ENCODE data around the gene ALOX5. TPM values are rescaled to one million over a fixed set of nuclear protein-coding genes. Genes with fewer than 3 reads are reported as not detected.
"Not testable (repeated sequence)": the region's sequence is repeated elsewhere in the genome, so short reads cannot be mapped to it uniquely, and the experiment has no call there.

Gene ALOX5
- total RNA-seq, 1 experiment from 2014 or later = 0.11 TPM

DNA sequence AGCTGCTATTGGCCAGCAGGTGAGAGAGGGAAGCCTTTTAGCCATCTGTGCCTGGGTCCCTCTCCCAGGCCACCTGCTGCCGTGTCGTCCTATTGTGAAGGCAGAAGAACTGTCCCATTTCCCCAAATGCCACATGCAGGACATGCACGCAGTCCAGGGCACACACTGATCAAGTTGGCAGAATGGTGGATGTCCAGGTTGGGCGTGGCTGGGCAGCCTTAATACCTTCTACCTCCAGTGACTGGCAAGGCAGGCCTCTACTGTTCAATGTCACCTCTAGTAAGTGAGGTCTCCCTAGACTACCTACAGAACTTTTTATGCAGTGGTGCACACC lies 37.6 kb downstream of the ALOX5 start:
- no peak overlapping the region for H3K4me2 ChIP-seq (ENCODE audit: low read length)
- no peak overlapping the region for H3K27ac ChIP-seq (ENCODE audit: low read length)
- H3K9ac ChIP-seq (ENCODE audit: low read length) = no peak overlapping the region
- ChIA-PET POLR2A (ENCODE audit: unreplicated experiment) (no interaction called here), CTCF (no interaction called here)
- no peaks in the 10 kb centered on the region for H4K20me1 ChIP-seq (ENCODE audit: low read length)
- no peaks in the 10 kb centered on the region for H3K9me3 ChIP-seq (ENCODE audit: low read length)
- no peak overlapping the region for H2AFZ ChIP-seq (ENCODE audit: low read length)
- H3K36me3 ChIP-seq (ENCODE audit: low read depth, low read length) = no peaks in the 10 kb centered on the region
- no peaks in the 10 kb centered on the region for H3K4me1 ChIP-seq (ENCODE audit: insufficient read depth, low read length)
- no peaks in the 10 kb centered on the region for H3F3A ChIP-seq (ENCODE audit: low read length, unreplicated experiment)
- DNase-seq (no peak), ATAC-seq (no peak)
- no peaks in the 10 kb centered on the region for H3K79me2 ChIP-seq (ENCODE audit: low read length)
- no TSS peak for BruUV-seq (replicated peaks)
- peaks cover 19% of the 10 kb centered on the region for H3K27me3 ChIP-seq (ENCODE audit: low read length)
- intact Hi-C loops (cut with micrococcal nuclease) = no loop called here
- TF ChIP-seq EZH2 (IDR thresholded peaks at IDR 0.05; ENCODE audit: low read length, unreplicated experiment) (no peak), EZH2phosphoT487 (IDR thresholded peaks at IDR 0.05; ENCODE audit: borderline replicate concordance, low read length) (no peak)
- TF ChIP-seq, protein P1, sequence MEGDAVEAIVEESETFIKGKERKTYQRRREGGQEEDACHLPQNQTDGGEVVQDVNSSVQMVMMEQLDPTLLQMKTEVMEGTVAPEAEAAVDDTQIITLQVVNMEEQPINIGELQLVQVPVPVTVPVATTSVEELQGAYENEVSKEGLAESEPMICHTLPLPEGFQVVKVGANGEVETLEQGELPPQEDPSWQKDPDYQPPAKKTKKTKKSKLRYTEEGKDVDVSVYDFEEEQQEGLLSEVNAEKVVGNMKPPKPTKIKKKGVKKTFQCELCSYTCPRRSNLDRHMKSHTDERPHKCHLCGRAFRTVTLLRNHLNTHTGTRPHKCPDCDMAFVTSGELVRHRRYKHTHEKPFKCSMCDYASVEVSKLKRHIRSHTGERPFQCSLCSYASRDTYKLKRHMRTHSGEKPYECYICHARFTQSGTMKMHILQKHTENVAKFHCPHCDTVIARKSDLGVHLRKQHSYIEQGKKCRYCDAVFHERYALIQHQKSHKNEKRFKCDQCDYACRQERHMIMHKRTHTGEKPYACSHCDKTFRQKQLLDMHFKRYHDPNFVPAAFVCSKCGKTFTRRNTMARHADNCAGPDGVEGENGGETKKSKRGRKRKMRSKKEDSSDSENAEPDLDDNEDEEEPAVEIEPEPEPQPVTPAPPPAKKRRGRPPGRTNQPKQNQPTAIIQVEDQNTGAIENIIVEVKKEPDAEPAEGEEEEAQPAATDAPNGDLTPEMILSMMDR (conservative IDR thresholded peaks at IDR 0.05; ENCODE audit: low read depth, low read length) = no peak
- no peak overlapping the region for H3K4me3 ChIP-seq (ENCODE audit: low read length)
- H3K9me2 ChIP-seq (replicated peaks; ENCODE audit: low read length) = no peaks in the 10 kb centered on the region

DNA sequence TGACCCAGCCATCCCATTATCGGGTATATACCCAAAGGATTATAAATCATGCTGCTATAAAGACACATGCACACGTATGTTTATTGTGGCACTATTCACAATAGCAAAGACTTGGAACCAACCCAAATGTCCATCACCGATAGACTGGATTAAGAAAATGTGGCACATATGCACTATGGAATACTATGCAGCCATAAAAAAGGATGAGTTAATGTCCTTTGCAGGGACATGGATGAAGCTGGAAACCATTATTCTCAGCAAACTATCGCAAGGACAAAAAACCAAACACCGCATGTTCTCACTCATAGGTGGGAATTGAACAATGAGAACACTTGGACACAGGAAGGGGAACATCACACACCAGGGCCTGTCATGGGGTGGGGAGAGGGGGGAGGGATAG lies 41.0 kb downstream of the ALOX5 start:
- H3K4me3 ChIP-seq (ENCODE audit: low read length); H3K36me3 ChIP-seq (ENCODE audit: low read depth, low read length); H3K79me2 ChIP-seq (ENCODE audit: low read length); H3K9ac ChIP-seq (ENCODE audit: low read length); H3K4me1 ChIP-seq (ENCODE audit: insufficient read depth, low read length); H3K4me2 ChIP-seq (ENCODE audit: low read length); intact Hi-C loops (cut with micrococcal nuclease); POLR2A ChIA-PET (ENCODE audit: unreplicated experiment); H3K27me3 ChIP-seq (ENCODE audit: low read length); H4K20me1 ChIP-seq (ENCODE audit: low read length); H3K9me2 ChIP-seq (replicated peaks; ENCODE audit: low read length); H3F3A ChIP-seq (ENCODE audit: low read length, unreplicated experiment); H3K27ac ChIP-seq (ENCODE audit: low read length); H3K9me3 ChIP-seq (ENCODE audit: low read length); CTCF ChIA-PET; DNase-seq; BruUV-seq (replicated peaks); ATAC-seq; H2AFZ ChIP-seq (ENCODE audit: low read length): not testable (repeated sequence)

DNA sequence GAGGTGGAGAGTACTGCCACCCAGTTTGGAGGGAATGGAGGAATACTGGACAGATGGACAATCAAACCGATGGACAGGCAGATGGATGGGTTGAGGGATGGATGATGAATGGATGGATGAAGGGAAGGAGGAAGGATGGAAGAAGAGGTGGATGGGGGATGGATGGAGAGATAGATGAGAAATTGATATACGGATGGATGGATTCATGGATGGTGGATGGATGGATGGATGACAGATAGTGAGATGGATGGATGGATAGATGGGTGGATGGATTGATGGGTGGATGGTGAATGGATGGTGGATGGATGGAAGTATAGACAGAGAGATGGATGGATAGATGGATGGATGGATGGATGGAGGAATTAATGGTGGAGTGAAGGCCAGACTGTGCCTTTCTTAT lies 42.6 kb downstream of the ALOX5 start:
- intact Hi-C loops (cut with micrococcal nuclease) = no loop called here
- ATAC-seq = no peak
- no peak for DNase-seq
- Histone ChIP-seq H3K9me3 (ENCODE audit: low read length) (no peaks in the 10 kb centered on the region), H3K9ac (ENCODE audit: low read length) (no peak overlapping the region), H3K4me1 (ENCODE audit: insufficient read depth, low read length) (peaks cover 10% of the 10 kb centered on the region), H3K27ac (ENCODE audit: low read length) (no peak overlapping the region), H3K36me3 (ENCODE audit: low read depth, low read length) (no peaks in the 10 kb centered on the region), H3K4me3 (ENCODE audit: low read length) (no peak overlapping the region), H4K20me1 (ENCODE audit: low read length) (no peaks in the 10 kb centered on the region), H3F3A (ENCODE audit: low read length, unreplicated experiment) (no peaks in the 10 kb centered on the region), H2AFZ (ENCODE audit: low read length) (no peak overlapping the region), H3K4me2 (ENCODE audit: low read length) (no peak overlapping the region), H3K9me2 (replicated peaks; ENCODE audit: low read length) (no peaks in the 10 kb centered on the region), H3K79me2 (ENCODE audit: low read length) (no peaks in the 10 kb centered on the region), H3K27me3 (ENCODE audit: low read length) (no peaks in the 10 kb centered on the region)
- ChIA-PET CTCF (no interaction called here), POLR2A (ENCODE audit: unreplicated experiment) (no interaction called here)
- BruUV-seq (replicated peaks) = no TSS peak
- TF ChIP-seq, protein P1 (conservative IDR thresholded peaks at IDR 0.05; ENCODE audit: low read depth, low read length) = no peak
- TF ChIP-seq EZH2phosphoT487 (IDR thresholded peaks at IDR 0.05; ENCODE audit: borderline replicate concordance, low read length) (no peak), EZH2 (IDR thresholded peaks at IDR 0.05; ENCODE audit: low read length, unreplicated experiment) (no peak)
